ENCODE results near the gene TFG.

The TFG gene

GRCh38 chr3:100681496-100681895, 27.8 kb upstream of the TFG start:
- in situ Hi-C loops (cut with HindIII; ENCODE audit: low pct_ligation_motif_present, low sequenced_read_pairs) = no loop called here
- H3K36me3 ChIP-seq (replicated peaks) = no peaks in the 10 kb centered on the region
- no peak overlapping the region for H3K27ac ChIP-seq
- TF ChIP-seq CTCF (IDR thresholded peaks at IDR 0.05; ENCODE audit: low read depth, low read length, missing control alignments) = no peak
- no peaks in the 10 kb centered on the region for H3K27me3 ChIP-seq (replicated peaks)
- DNase-seq = no peak
- no peak overlapping the region for H3K4me3 ChIP-seq (ENCODE audit: low read depth, low read length)

- no peak overlapping the region for H3K27ac ChIP-seq
- no peak for TF ChIP-seq CTCF (IDR thresholded peaks at IDR 0.05; ENCODE audit: low read depth, low read length, missing control alignments)
- in situ Hi-C loops (cut with HindIII; ENCODE audit: low pct_ligation_motif_present, low sequenced_read_pairs) = no loop called here
- no peak for DNase-seq
- H3K4me3 ChIP-seq (ENCODE audit: low read depth, low read length) = no peak overlapping the region
- H3K27me3 ChIP-seq (replicated peaks) = no peaks in the 10 kb centered on the region
- no peaks in the 10 kb centered on the region for H3K36me3 ChIP-seq (replicated peaks)
Measured at GRCh38 chr3:100682056-100682853, 27.0 kb upstream of the TFG start.

- Histone ChIP-seq H3K36me3 (replicated peaks) (no peaks in the 10 kb centered on the region), H3K27me3 (replicated peaks) (no peaks in the 10 kb centered on the region), H3K4me3 (ENCODE audit: low read depth, low read length) (no peak overlapping the region), H3K27ac (no peak overlapping the region)
- in situ Hi-C loops (cut with HindIII; ENCODE audit: low pct_ligation_motif_present, low sequenced_read_pairs) = no loop called here
- no peak for DNase-seq
- no peak for TF ChIP-seq CTCF (IDR thresholded peaks at IDR 0.05; ENCODE audit: low read depth, low read length, missing control alignments)
Measured at GRCh38 chr3:100682854-100683760, 26.2 kb upstream of the TFG start.

- no peaks in the 10 kb centered on the region for H3K36me3 ChIP-seq (replicated peaks)
- H3K27ac ChIP-seq = no peak overlapping the region
- H3K4me3 ChIP-seq (ENCODE audit: low read depth, low read length) = no peak overlapping the region
- in situ Hi-C loops (cut with HindIII; ENCODE audit: low pct_ligation_motif_present, low sequenced_read_pairs) = no loop called here
- H3K27me3 ChIP-seq (replicated peaks) = no peaks in the 10 kb centered on the region
- no peak for TF ChIP-seq CTCF (IDR thresholded peaks at IDR 0.05; ENCODE audit: low read depth, low read length, missing control alignments)
- DNase-seq = no peak
Measured at GRCh38 chr3:100693225-100693624, 16.1 kb upstream of the TFG start.

GRCh38 chr3:100695696-100696095, 13.6 kb upstream of the TFG start:
- in situ Hi-C loops (cut with HindIII; ENCODE audit: low pct_ligation_motif_present, low sequenced_read_pairs) = no loop called here
- Histone ChIP-seq H3K27me3 (replicated peaks) (no peaks in the 10 kb centered on the region), H3K36me3 (replicated peaks) (no peaks in the 10 kb centered on the region), H3K27ac (no peak overlapping the region), H3K4me3 (ENCODE audit: low read depth, low read length) (no peak overlapping the region)
- TF ChIP-seq CTCF (IDR thresholded peaks at IDR 0.05; ENCODE audit: low read depth, low read length, missing control alignments) = no peak
- DNase-seq = no peak
